Erythroblast (primary cell): ENCODE data around the gene SLC4A9.

Experiments
- GATA1 ChIP-seq: IDR thresholded peaks from 2 replicates; pipeline ENCODE4 v1.6.1; 2011; ENCODE audit warnings: low read depth, mild to moderate bottlenecking, control low read depth, low read length, moderate library complexity
- POLR2A ChIP-seq: IDR thresholded peaks from 2 replicates; pipeline ENCODE4 v1.6.1; 2011; ENCODE audit warnings: mild to moderate bottlenecking, low read length

GRCh38 chr5:140402258-140403074 lies 42.5 kb downstream of the SLC4A9 start:
- TF ChIP-seq POLR2A = no peak
- TF ChIP-seq GATA1 = no peak
